HG02571 (cell line): ENCODE data around the gene MAP3K6.

Experiments
- ATAC-seq: cut with Tn5 transposase; IDR thresholded peaks from one replicate; pipeline ENCODE4 v1.9.1; 2021; ENCODE audit warnings: mild to moderate bottlenecking, moderate library complexity; ENCODE audit not compliant: unreplicated experiment

Gene MAP3K6

GRCh38 chr1:27358038-27358927 lies 8.5 kb downstream of the MAP3K6 start:
- no peak for ATAC-seq

- ATAC-seq = no peak
Observed at GRCh38 chr1:27357281-27358037, 9.3 kb downstream of the MAP3K6 start.

- no peak for ATAC-seq
Observed at GRCh38 chr1:27356619-27357280, 10.0 kb downstream of the MAP3K6 start.

- no peak for ATAC-seq
Observed at GRCh38 chr1:27356277-27356618, 10.5 kb downstream of the MAP3K6 start.

- no peak for ATAC-seq
Observed at GRCh38 chr1:27355683-27356082, 11.1 kb downstream of the MAP3K6 start.

- ATAC-seq = no peak
Observed at GRCh38 chr1:27353629-27354028, 13.1 kb downstream of the MAP3K6 start.

- no peak for ATAC-seq
Observed at GRCh38 chr1:27353166-27353565, 13.6 kb downstream of the MAP3K6 start.

GRCh38 chr1:27351541-27352107 lies 15.1 kb downstream of the MAP3K6 start:
- no peak for ATAC-seq

GRCh38 chr1:27350663-27351540 lies 15.9 kb downstream of the MAP3K6 start:
- no peak for ATAC-seq

GRCh38 chr1:27349784-27350662 lies 16.7 kb downstream of the MAP3K6 start:
- ATAC-seq = no peak

- no peak for ATAC-seq
Observed at GRCh38 chr1:27348861-27349783, 17.6 kb downstream of the MAP3K6 start.

GRCh38 chr1:27346991-27347624 lies 19.7 kb downstream of the MAP3K6 start:
- no peak for ATAC-seq

- ATAC-seq = no peak
Observed at GRCh38 chr1:27346357-27346756, 20.4 kb downstream of the MAP3K6 start.

- ATAC-seq = no peak
Observed at GRCh38 chr1:27345272-27345671, 21.5 kb downstream of the MAP3K6 start.

- no peak for ATAC-seq
Observed at GRCh38 chr1:27343639-27344025, 23.1 kb downstream of the MAP3K6 start.

- no peak for ATAC-seq
Observed at GRCh38 chr1:27342778-27343638, 23.8 kb downstream of the MAP3K6 start.

- ATAC-seq = no peak
Observed at GRCh38 chr1:27342391-27342777, 24.4 kb downstream of the MAP3K6 start.
